Measurements from ENCODE around the gene ETHE1.

ETHE1 gene

GRCh38 chr19:43506629-43507028 lies 20.4 kb downstream of the ETHE1 start:
- TF ChIP-seq, protein P1, sequence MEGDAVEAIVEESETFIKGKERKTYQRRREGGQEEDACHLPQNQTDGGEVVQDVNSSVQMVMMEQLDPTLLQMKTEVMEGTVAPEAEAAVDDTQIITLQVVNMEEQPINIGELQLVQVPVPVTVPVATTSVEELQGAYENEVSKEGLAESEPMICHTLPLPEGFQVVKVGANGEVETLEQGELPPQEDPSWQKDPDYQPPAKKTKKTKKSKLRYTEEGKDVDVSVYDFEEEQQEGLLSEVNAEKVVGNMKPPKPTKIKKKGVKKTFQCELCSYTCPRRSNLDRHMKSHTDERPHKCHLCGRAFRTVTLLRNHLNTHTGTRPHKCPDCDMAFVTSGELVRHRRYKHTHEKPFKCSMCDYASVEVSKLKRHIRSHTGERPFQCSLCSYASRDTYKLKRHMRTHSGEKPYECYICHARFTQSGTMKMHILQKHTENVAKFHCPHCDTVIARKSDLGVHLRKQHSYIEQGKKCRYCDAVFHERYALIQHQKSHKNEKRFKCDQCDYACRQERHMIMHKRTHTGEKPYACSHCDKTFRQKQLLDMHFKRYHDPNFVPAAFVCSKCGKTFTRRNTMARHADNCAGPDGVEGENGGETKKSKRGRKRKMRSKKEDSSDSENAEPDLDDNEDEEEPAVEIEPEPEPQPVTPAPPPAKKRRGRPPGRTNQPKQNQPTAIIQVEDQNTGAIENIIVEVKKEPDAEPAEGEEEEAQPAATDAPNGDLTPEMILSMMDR (conservative IDR thresholded peaks at IDR 0.05; ENCODE audit: low read depth, low read length) = no peak
- no peak overlapping the region for H3K4me3 ChIP-seq (ENCODE audit: low read length)
- no peak for DNase-seq (ENCODE audit: low read depth)

DNA sequence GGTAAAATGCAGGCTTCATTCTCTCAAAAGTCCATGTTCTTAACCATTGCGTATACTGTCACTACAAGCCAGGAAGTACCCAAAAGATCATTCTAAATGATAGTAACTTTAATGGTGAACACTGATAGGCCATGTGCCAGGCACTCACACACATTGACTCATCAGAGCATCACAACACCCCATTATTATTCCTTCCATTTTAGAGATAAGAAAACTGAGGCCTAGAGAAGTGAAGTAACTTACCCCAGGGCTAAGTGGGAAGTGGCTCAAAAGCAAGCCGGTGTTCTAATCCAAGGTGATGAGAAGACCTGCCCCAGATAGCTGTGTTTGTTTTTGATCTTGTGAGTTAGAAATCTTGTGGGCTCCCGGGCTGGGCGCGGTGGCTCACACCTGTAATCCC lies 21.1 kb downstream of the ETHE1 start:
- DNase-seq (ENCODE audit: low read depth) = no peak
- TF ChIP-seq, protein P1 (conservative IDR thresholded peaks at IDR 0.05; ENCODE audit: low read depth, low read length) = no peak
- no peak overlapping the region for H3K4me3 ChIP-seq (ENCODE audit: low read length)

- no peak for DNase-seq (ENCODE audit: low read depth)
- TF ChIP-seq, protein P1 (conservative IDR thresholded peaks at IDR 0.05; ENCODE audit: low read depth, low read length) = no peak
- H3K4me3 ChIP-seq (ENCODE audit: low read length) = no peak overlapping the region
These were observed 21.9 kb downstream of the ETHE1 start for GRCh38 chr19:43505186-43505456.

GRCh38 chr19:43504426-43505185 lies 22.4 kb downstream of the ETHE1 start, which contains the start of gene PHLDB3:
Gene PHLDB3 (minus strand): TSS chr19:43504746. CDS start chr19:43504118, 628 bp downstream.
- no peak for DNase-seq (ENCODE audit: low read depth)

GRCh38 chr19:43503501-43504425 lies 23.2 kb downstream of the ETHE1 start:
- TF ChIP-seq, protein P1 (conservative IDR thresholded peaks at IDR 0.05; ENCODE audit: low read depth, low read length) = no peak
- peak overlapping the region; percentile 81 for H3K4me3 ChIP-seq (ENCODE audit: low read length)

More at GRCh38 chr19:43504426-43505185, 22.4 kb downstream of the ETHE1 start, which contains the start of gene PHLDB3:
- TF ChIP-seq, protein P1 (conservative IDR thresholded peaks at IDR 0.05; ENCODE audit: low read depth, low read length) = no peak
- H3K4me3 ChIP-seq (ENCODE audit: low read length) = peak within 1 kb of the TSS; percentile 81

GRCh38 chr19:43502419-43502976 lies 24.5 kb downstream of the ETHE1 start:
- no peak for DNase-seq (ENCODE audit: low read depth)
- H3K4me3 ChIP-seq (ENCODE audit: low read length) = no peak overlapping the region
- TF ChIP-seq, protein P1 (conservative IDR thresholded peaks at IDR 0.05; ENCODE audit: low read depth, low read length) = no peak

More at GRCh38 chr19:43503501-43504425, 23.2 kb downstream of the ETHE1 start:
- peak; percentile 51 for DNase-seq (ENCODE audit: low read depth)

All from retinal pigment epithelial cell (primary cell).